ENCODE results near the gene GRIN2A.

GRIN2A gene

DNA sequence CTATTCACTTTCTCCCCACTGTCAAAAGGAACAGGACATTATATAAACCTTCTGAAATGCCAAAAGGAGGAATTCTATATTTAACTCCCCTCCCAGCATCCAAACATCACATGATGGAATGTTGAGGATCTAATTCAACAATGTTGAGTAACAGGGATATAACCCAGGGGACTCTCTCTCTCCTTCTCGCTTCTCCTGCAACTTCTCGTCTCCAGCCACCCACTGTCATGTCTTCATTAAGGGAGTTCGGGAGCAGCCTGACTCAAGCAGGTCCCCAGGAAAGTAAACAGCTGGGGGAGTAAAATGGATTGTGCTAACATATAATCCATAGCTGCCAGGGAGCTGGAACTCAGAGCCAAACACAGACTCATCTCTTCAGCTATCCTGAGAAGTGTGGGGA is 51.7 kb downstream of the GRIN2A start:
- Mint-ChIP-seq H3K4me3 (no peak overlapping the region), H3K36me3 (ENCODE audit: low read depth) (no peaks in the 10 kb centered on the region)
- no peak for DNase-seq

DNA sequence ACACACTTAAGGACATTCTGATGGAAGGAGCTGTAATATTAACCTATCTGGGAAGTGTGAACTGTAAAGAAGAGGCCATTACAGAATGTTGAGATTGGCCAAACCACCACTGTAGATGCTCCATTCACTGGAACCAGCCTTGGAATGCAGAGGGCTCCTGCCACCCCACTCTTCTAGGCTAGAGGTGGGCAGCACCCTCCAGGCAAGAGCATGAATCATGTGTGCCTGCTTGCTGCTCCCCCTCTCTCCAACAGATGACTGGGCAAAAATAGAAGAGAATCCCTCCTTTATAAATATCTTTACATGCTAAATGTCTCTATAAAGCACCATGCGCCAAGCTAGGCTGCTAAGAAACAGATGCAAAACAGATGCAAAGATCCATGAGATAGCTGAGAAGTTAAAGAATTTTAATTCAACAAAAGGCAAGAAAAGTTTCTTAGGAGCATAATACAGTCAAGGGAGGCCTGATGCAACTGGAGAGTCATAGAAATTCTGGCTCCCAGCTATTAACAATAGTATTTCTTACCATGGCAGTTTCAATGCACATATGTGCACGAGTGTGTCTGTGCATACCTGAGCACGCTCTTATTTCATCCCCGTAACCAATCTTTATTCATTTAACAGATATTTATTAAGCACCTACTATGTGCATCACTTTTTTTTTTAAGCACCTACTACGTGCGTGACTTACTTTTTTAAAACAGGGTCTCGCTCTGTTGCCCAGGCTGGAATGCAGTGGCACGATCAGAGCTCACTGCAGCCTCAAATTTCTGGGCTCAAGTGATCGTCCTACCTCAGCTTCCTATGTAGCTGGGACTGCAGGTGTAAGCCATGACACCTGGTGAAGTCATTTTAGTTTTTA is 53.6 kb downstream of the GRIN2A start:
- Mint-ChIP-seq H3K27me3 (peaks cover 2% of the 10 kb centered on the region), H3K9me3 (no peaks in the 10 kb centered on the region), H3K27ac (no peak overlapping the region), H3K4me3 (no peak overlapping the region), H3K36me3 (ENCODE audit: low read depth) (no peaks in the 10 kb centered on the region), H3K4me1 (ENCODE audit: low read depth) (no peaks in the 10 kb centered on the region)
- DNase-seq = no peak

More for the DNA sequence above, 51.7 kb downstream of the GRIN2A start:
- Mint-ChIP-seq H3K27ac (no peak overlapping the region), H3K9me3 (no peaks in the 10 kb centered on the region), H3K4me1 (ENCODE audit: low read depth) (no peaks in the 10 kb centered on the region), H3K27me3 (peaks cover 2% of the 10 kb centered on the region)

DNA sequence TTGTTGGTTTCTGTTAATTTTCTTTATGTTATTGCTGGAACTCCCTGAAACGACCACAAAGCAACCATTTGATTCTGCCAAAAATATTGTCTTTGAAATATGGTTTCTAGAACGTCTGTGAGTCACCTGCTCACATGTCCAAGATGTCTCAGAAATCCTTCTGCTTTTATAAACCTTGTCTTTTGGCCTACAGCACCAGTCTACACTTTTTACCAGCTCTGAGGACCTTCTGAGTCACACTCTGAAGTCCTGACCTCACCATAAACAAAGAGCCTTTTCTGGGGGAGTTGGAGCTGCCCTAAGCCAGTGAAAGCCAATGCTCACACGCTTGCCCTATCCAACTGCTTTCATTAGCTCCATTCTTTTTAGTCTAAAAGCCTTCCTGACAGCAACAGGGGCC is 55.5 kb downstream of the GRIN2A start:
- Mint-ChIP-seq H3K27me3 (peaks cover 14% of the 10 kb centered on the region), H3K4me1 (ENCODE audit: low read depth) (no peaks in the 10 kb centered on the region), H3K4me3 (no peak overlapping the region), H3K9me3 (no peaks in the 10 kb centered on the region), H3K36me3 (ENCODE audit: low read depth) (no peaks in the 10 kb centered on the region), H3K27ac (no peak overlapping the region)
- DNase-seq = no peak

DNA sequence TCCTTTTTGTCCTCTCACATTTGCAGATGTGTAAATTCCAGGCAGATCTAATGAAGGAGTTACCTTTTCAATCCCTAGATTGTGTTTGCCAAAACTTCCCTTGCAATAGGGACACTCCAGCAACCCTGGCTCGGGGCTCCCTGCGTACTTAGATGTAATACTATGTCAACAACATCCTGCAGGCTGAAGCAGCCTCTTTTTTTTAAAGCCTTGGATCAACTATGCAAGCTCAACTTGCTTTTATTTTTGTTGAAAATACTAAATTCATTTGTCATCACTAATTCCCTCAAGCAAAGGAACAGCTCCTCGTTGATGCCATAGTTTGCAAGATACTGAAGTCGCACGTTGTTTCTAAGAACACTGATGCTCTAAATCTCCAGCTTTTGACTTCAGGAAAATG is 59.1 kb downstream of the GRIN2A start:
- peaks cover 17% of the 10 kb centered on the region for H3K27me3 Mint-ChIP-seq
- no peak overlapping the region for H3K27ac Mint-ChIP-seq
- no peaks in the 10 kb centered on the region for H3K4me1 Mint-ChIP-seq (ENCODE audit: low read depth)
- no peak overlapping the region for H3K4me3 Mint-ChIP-seq
- no peak for DNase-seq
- H3K36me3 Mint-ChIP-seq (ENCODE audit: low read depth) = no peaks in the 10 kb centered on the region
- no peaks in the 10 kb centered on the region for H3K9me3 Mint-ChIP-seq

DNA sequence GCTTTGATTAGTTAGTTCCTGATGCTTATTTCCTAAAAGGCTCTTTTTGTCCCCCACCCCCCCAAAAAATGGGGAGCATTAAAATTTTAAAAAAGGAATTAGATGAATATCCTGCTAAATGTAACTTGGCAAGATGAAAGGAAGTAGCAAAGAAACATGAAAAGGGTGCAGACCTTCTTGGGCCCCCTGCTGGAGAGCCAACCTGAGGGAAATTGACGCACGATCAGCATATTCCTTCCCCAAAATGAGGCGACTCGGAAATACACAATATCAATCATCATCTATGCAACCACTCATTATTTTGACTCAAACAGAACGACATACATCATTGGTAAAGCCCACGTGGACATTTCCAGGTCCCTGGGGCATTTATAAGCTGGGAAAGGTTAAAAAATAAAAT is 59.7 kb downstream of the GRIN2A start:
- no peak overlapping the region for H3K4me3 Mint-ChIP-seq
- no peak overlapping the region for H3K27ac Mint-ChIP-seq
- H3K36me3 Mint-ChIP-seq (ENCODE audit: low read depth) = no peaks in the 10 kb centered on the region
- H3K27me3 Mint-ChIP-seq = peaks cover 17% of the 10 kb centered on the region
- no peaks in the 10 kb centered on the region for H3K9me3 Mint-ChIP-seq
- H3K4me1 Mint-ChIP-seq (ENCODE audit: low read depth) = no peaks in the 10 kb centered on the region
- DNase-seq = no peak

DNA sequence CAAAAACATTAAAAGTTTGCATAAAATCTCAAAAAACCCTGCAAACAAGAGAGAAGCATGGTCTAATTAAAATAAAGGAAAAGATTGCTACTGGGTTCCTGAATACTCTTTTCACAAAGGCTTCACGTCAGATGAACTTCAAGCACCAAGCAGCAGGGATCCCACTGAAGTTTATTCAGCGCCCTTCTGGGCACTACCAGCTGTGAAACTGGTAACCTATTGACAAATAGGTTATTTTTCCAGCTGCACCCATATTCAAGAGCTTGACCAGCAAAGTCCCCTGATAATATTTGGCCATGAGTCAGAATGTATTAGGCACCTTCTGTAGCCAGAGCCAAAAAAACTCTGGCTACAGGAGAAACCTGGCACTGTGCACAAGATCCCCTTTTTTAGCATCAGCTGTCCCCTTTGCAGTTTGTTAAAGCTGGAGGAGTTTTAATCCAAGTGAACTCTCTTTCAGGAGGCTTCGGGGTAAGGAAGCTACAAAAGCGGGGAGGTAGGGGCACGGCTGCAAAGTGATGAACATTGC is 60.3 kb downstream of the GRIN2A start:
- H3K9me3 Mint-ChIP-seq = no peaks in the 10 kb centered on the region
- H3K27me3 Mint-ChIP-seq = peaks cover 17% of the 10 kb centered on the region
- no peak overlapping the region for H3K27ac Mint-ChIP-seq
- H3K4me1 Mint-ChIP-seq (ENCODE audit: low read depth) = no peaks in the 10 kb centered on the region
- H3K36me3 Mint-ChIP-seq (ENCODE audit: low read depth) = no peaks in the 10 kb centered on the region
- H3K4me3 Mint-ChIP-seq = no peak overlapping the region
- no peak for DNase-seq

DNA sequence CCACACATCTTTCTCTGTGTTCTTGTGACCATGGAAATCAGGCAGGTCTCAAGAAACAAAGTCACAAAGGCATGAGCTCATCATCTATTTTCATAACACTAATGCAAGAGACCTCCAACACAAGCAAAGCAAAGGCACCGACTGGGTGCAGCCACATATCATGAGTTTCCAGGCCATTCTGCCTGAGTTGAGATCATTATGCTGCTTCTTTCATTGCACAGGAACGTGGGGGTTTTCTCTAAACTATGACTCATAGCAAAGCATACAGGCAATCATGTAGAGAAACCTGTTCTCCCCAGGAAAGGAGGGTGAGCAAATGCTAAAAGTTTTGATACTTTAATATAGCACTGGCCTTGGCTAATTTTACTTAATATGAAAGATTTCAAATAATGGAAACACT is 60.7 kb downstream of the GRIN2A start:
- H3K36me3 Mint-ChIP-seq (ENCODE audit: low read depth) = no peaks in the 10 kb centered on the region
- DNase-seq = no peak
- no peaks in the 10 kb centered on the region for H3K9me3 Mint-ChIP-seq
- peaks cover 17% of the 10 kb centered on the region for H3K27me3 Mint-ChIP-seq
- no peak overlapping the region for H3K4me3 Mint-ChIP-seq
- no peak overlapping the region for H3K27ac Mint-ChIP-seq
- H3K4me1 Mint-ChIP-seq (ENCODE audit: low read depth) = no peaks in the 10 kb centered on the region

DNA sequence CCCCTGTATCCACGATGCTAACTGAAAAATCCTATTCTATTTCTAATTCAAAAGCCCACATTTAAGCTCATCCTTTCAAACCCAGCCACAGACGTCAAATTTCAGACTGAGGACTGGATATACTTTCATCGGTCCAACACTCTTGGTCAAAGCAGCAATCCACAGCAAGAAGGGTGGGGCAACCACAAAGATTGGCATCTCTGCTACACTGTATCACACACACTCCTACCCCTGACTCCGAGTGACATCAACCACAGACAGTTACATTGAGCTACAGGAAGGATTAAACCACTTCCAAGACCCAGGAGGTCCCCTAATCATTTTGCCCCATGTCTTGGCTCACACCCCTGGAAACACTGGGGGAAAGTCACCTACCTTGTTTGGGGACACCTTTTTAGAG is 61.3 kb downstream of the GRIN2A start:
- H3K27me3 Mint-ChIP-seq = peaks cover 17% of the 10 kb centered on the region
- no peaks in the 10 kb centered on the region for H3K9me3 Mint-ChIP-seq
- H3K4me3 Mint-ChIP-seq = no peak overlapping the region

DNA sequence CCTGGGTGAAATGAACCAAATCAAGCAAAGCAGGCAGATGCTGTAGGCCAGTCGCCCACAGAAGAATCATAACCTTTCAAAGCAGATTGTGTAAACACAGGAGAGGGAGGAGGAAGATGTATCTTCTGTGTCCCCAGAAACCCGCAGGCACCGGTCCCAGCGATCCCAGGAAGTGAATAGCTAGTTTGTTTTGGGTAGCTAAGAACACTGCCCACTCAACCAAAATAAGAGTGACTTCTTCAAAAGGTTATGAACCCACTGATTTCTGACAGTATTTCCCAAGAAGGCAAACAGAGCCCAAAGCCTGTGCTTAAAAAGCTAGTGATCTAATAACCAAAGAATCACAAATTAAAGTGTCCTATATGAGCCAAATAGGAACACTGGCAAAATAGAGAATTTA is 67.8 kb downstream of the GRIN2A start:
- H3K27ac Mint-ChIP-seq = no peak overlapping the region
- no peak for DNase-seq
- H3K9me3 Mint-ChIP-seq = no peaks in the 10 kb centered on the region
- H3K4me3 Mint-ChIP-seq = no peak overlapping the region
- no peaks in the 10 kb centered on the region for H3K4me1 Mint-ChIP-seq (ENCODE audit: low read depth)
- H3K27me3 Mint-ChIP-seq = no peaks in the 10 kb centered on the region
- no peaks in the 10 kb centered on the region for H3K36me3 Mint-ChIP-seq (ENCODE audit: low read depth)

More for the DNA sequence above, 61.3 kb downstream of the GRIN2A start:
- H3K4me1 Mint-ChIP-seq (ENCODE audit: low read depth) = no peaks in the 10 kb centered on the region
- H3K36me3 Mint-ChIP-seq (ENCODE audit: low read depth) = no peaks in the 10 kb centered on the region
- no peak overlapping the region for H3K27ac Mint-ChIP-seq
- no peak for DNase-seq

DNA sequence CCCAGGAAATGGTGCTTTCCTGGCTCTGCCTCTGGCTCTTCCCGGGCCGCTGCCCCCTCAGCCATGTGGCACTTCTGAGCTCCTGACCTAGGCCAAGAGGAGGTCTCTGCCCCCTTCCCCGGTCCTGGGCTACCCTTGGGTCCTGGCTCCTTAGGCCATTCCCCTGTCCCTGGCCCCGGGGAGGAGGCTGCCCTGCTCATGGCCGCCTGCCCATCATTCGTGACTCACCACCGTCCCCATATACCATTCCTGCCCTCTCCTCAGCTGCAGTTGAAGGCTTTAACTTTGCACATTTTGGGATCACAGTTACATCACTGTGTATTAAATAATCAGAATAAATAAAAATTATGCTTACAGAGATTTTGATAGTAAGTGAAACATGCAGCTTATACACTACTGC is 69.0 kb downstream of the GRIN2A start:
- Mint-ChIP-seq H3K36me3 (ENCODE audit: low read depth) (no peaks in the 10 kb centered on the region), H3K4me3 (no peak overlapping the region), H3K27ac (no peak overlapping the region), H3K9me3 (no peaks in the 10 kb centered on the region), H3K4me1 (ENCODE audit: low read depth) (no peaks in the 10 kb centered on the region), H3K27me3 (no peaks in the 10 kb centered on the region)
- DNase-seq = no peak

DNA sequence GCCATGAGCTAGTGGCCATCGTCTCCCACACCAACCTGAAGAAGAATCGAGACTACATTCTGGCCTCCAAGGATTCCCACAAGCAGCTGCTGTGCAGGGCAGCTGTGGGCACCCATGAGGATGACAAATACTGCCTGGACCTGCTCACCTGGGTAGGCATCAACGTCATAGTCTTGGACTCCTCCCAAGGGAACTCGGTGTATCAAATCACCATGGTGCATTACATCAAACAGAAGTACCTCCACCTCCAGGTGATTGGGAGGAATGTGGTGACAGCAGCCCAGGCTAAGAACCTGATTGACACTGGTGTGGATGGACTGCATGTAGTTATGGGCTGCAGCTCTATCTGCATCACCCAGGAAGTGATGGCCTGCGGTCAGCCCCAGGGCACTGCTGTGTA is 70.2 kb downstream of the GRIN2A start:
- no peak overlapping the region for H3K4me3 Mint-ChIP-seq
- no peaks in the 10 kb centered on the region for H3K9me3 Mint-ChIP-seq
- no peak overlapping the region for H3K27ac Mint-ChIP-seq
- H3K27me3 Mint-ChIP-seq = no peaks in the 10 kb centered on the region
- no peaks in the 10 kb centered on the region for H3K4me1 Mint-ChIP-seq (ENCODE audit: low read depth)
- no peak for DNase-seq
- no peaks in the 10 kb centered on the region for H3K36me3 Mint-ChIP-seq (ENCODE audit: low read depth)

DNA sequence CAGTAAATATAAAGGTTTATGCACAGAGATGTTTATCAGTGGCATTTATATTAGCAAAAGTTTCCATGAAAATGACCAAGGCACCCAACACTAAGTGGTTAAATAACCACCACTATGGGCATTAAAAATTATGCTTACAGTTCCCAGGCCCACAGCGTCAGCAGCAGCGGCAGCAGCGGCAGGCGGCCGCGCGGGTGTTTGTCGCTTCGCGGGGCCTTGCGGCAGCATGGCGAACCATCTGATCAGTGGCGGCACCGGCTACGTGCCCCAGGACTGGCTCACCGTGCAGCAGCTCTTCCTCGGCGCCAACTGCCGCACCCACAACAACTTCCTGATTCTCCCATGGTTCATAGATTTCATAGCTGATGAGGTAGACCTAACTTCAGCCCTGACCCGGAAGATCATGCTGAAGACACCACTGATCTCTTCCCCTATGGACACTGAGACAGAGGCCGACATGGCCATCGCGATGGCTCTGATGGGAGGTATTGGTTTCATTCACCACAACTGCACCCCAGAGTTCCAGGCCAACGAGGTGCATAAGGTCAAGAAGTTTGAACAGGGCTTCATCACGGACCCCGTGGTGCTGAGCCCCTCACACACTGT is 71.0 kb downstream of the GRIN2A start:
- Mint-ChIP-seq H3K4me1 (ENCODE audit: low read depth) (no peaks in the 10 kb centered on the region), H3K27ac (no peak overlapping the region), H3K4me3 (no peak overlapping the region), H3K9me3 (no peaks in the 10 kb centered on the region), H3K36me3 (ENCODE audit: low read depth) (no peaks in the 10 kb centered on the region), H3K27me3 (no peaks in the 10 kb centered on the region)
- no peak for DNase-seq

DNA sequence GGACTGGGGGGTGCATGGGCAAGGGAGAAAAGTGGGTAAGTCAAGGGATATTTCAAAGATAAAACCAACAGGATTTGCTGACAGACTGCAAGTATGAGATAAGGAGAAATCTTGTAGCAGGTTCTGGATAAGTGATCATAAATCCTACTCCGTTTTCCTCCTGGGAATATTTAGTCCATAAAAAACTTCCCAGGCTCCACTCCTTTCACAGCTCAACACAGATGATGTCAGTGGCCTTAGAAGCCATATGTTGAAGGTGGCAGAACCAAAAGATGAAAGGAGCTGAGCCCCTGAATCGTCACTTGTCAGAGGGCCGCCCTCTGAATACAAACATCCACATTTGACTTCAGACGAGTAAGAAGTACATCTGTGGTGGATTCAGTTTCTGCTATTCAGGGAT is 71.7 kb downstream of the GRIN2A start:
- H3K4me3 Mint-ChIP-seq = no peak overlapping the region
- DNase-seq = no peak
- no peaks in the 10 kb centered on the region for H3K4me1 Mint-ChIP-seq (ENCODE audit: low read depth)
- no peaks in the 10 kb centered on the region for H3K36me3 Mint-ChIP-seq (ENCODE audit: low read depth)
- no peaks in the 10 kb centered on the region for H3K9me3 Mint-ChIP-seq
- no peak overlapping the region for H3K27ac Mint-ChIP-seq
- H3K27me3 Mint-ChIP-seq = no peaks in the 10 kb centered on the region

DNA sequence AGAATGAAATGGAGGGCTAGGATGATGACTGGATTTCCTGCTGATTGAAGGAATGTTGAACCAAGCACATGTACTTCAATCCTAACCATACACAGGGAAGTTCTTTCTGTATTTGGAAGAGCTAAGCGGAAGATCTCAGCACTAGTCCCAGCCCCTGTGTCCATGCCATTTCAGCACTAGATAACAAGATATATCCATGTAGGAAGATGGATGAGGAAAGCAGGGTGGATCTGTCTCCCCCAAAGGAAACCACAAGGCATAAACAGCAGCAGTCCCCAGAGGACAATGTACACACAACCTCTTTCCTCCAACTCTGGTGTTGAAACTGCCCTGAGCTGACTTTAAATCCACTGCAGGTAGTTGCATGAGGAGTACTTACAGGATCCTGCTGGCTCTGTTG is 75.1 kb downstream of the GRIN2A start:
- H3K36me3 Mint-ChIP-seq (ENCODE audit: low read depth) = no peaks in the 10 kb centered on the region
- no peaks in the 10 kb centered on the region for H3K9me3 Mint-ChIP-seq
- H3K27me3 Mint-ChIP-seq = peaks cover 2% of the 10 kb centered on the region
- no peak overlapping the region for H3K4me3 Mint-ChIP-seq
- H3K27ac Mint-ChIP-seq = no peak overlapping the region
- no peaks in the 10 kb centered on the region for H3K4me1 Mint-ChIP-seq (ENCODE audit: low read depth)
- DNase-seq = no peak

DNA sequence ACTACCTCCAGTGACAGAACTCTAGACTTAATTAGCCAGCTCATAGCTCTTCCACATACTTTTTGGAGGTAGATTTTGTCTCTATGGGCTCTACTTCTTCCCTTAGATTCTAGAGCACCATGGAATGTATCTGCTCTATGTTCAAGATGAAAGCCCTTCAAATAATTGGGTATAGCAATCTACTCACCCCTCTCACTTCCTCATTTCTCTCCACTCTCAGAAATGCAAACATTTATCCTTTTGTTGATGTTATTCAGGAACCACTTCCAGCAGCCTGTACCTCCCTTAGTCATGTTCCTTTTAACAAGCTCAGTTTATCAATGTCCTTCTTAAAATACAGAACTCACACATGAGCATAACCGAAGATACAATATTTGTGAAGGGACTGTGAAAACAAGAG is 78.5 kb downstream of the GRIN2A start:
- Mint-ChIP-seq H3K9me3 (no peaks in the 10 kb centered on the region), H3K4me1 (ENCODE audit: low read depth) (no peaks in the 10 kb centered on the region), H3K4me3 (no peak overlapping the region), H3K27ac (no peak overlapping the region), H3K27me3 (peaks cover 2% of the 10 kb centered on the region), H3K36me3 (ENCODE audit: low read depth) (no peaks in the 10 kb centered on the region)
- DNase-seq = no peak
